ENCODE measurements around the gene MPZ. TPM values are rescaled to one million over a fixed set of nuclear protein-coding genes. Genes with fewer than 3 reads are reported as not detected.

MPZ gene
- total and polyA plus RNA-seq, 2 experiments from 2014 or later = 0.21 to 2.1 TPM

Other genes starting within 250 kb of the MPZ start
- gene ARHGAP30, start 240.1 kb downstream of the MPZ start, total RNA-seq = 0.52 and 0.80 TPM in 2 replicates
- gene ARHGAP30, start 240.1 kb downstream of the MPZ start, polyA plus RNA-seq = 1.4 and 1.7 TPM in 2 replicates
- gene NECTIN4, start 220.4 kb downstream of the MPZ start, total RNA-seq = 5.9 and 7.0 TPM in 2 replicates
- gene NECTIN4, start 220.4 kb downstream of the MPZ start, polyA plus RNA-seq = 8.5 and 12.7 TPM in 2 replicates
- 1.4 and 3.9 TPM in 2 replicates for gene KLHDC9, start 211.6 kb downstream of the MPZ start, total RNA-seq
- gene KLHDC9, start 211.6 kb downstream of the MPZ start, polyA plus RNA-seq = 4.5 and 7.4 TPM in 2 replicates
- gene PFDN2, start 191.9 kb downstream of the MPZ start, total RNA-seq = 47.6 and 63.1 TPM in 2 replicates
- gene PFDN2, start 191.9 kb downstream of the MPZ start, polyA plus RNA-seq = 84.6 and 93.2 TPM in 2 replicates
- gene NIT1, start 191.9 kb downstream of the MPZ start, total RNA-seq = 41.3 and 47.5 TPM in 2 replicates
- gene NIT1, start 191.9 kb downstream of the MPZ start, polyA plus RNA-seq = 48.9 and 50.4 TPM in 2 replicates
- 19.0 and 21.8 TPM in 2 replicates for gene DEDD, start 177.3 kb downstream of the MPZ start, total RNA-seq
- 24.3 and 27.1 TPM in 2 replicates for gene DEDD, start 177.3 kb downstream of the MPZ start, polyA plus RNA-seq
- 105 and 136 TPM in 2 replicates for gene UFC1, start 156.0 kb downstream of the MPZ start, total RNA-seq
- 119 and 128 TPM in 2 replicates for gene UFC1, start 156.0 kb downstream of the MPZ start, polyA plus RNA-seq
- gene USP21, start 150.5 kb downstream of the MPZ start, total RNA-seq = 5.5 and 7.7 TPM in 2 replicates
- 24.4 and 44.7 TPM in 2 replicates for gene USP21, start 150.5 kb downstream of the MPZ start, polyA plus RNA-seq
- gene PPOX, start 143.5 kb downstream of the MPZ start, total RNA-seq = 11.2 and 18.3 TPM in 2 replicates
- gene PPOX, start 143.5 kb downstream of the MPZ start, polyA plus RNA-seq = 30.7 and 31.6 TPM in 2 replicates
- gene B4GALT3, start 132.5 kb downstream of the MPZ start, total RNA-seq = 32.2 and 36.0 TPM in 2 replicates
- 48.1 and 56.9 TPM in 2 replicates for gene B4GALT3, start 132.5 kb downstream of the MPZ start, polyA plus RNA-seq
- 1.2 and 2.3 TPM in 2 replicates for gene ADAMTS4, start 110.9 kb downstream of the MPZ start, total RNA-seq
- gene ADAMTS4, start 110.9 kb downstream of the MPZ start, polyA plus RNA-seq = 4.4 and 6.1 TPM in 2 replicates
- 103 TPM in 2 replicates for gene NDUFS2, start 107.6 kb downstream of the MPZ start, total RNA-seq
- 163 and 177 TPM in 2 replicates for gene NDUFS2, start 107.6 kb downstream of the MPZ start, polyA plus RNA-seq
- 1.1 and 4.3 TPM in 2 replicates for gene FCER1G, start 94.7 kb downstream of the MPZ start, total RNA-seq
- 4.8 and 14.5 TPM in 2 replicates for gene FCER1G, start 94.7 kb downstream of the MPZ start, polyA plus RNA-seq
- 3,581 and 4,608 TPM in 2 replicates for gene APOA2, start 86.3 kb downstream of the MPZ start, total RNA-seq
- gene APOA2, start 86.3 kb downstream of the MPZ start, polyA plus RNA-seq = 5,258 and 8,089 TPM in 2 replicates
- 11.4 and 15.7 TPM in 2 replicates for gene TOMM40L, start 83.9 kb downstream of the MPZ start, total RNA-seq
- 14.5 and 15.7 TPM in 2 replicates for gene TOMM40L, start 83.9 kb downstream of the MPZ start, polyA plus RNA-seq
- gene NR1I3, start 71.8 kb downstream of the MPZ start, total RNA-seq = 2.6 and 4.1 TPM in 2 replicates
- gene NR1I3, start 71.8 kb downstream of the MPZ start, polyA plus RNA-seq = 3.9 and 8.1 TPM in 2 replicates
- gene PCP4L1, start 51.2 kb downstream of the MPZ start, total RNA-seq = 1.4 and 2.6 TPM in 2 replicates
- gene PCP4L1, start 51.2 kb downstream of the MPZ start, polyA plus RNA-seq = 1.4 and 1.7 TPM in 2 replicates
- 131 and 169 TPM in 2 replicates for gene SDHC, start 4.4 kb upstream of the MPZ start, total RNA-seq
- gene SDHC, start 4.4 kb upstream of the MPZ start, polyA plus RNA-seq = 291 and 358 TPM in 2 replicates
- gene CFAP126, start 57.9 kb upstream of the MPZ start, total RNA-seq = not detected in 2 replicates
- not detected in 2 replicates for gene CFAP126, start 57.9 kb upstream of the MPZ start, polyA plus RNA-seq
- gene FCGR2A, start 195.5 kb upstream of the MPZ start, total RNA-seq = 3.6 TPM in 2 replicates
- gene FCGR2A, start 195.5 kb upstream of the MPZ start, polyA plus RNA-seq = 0.64 and 1.0 TPM in 2 replicates
- gene HSPA6, start 214.6 kb upstream of the MPZ start, total RNA-seq = 0.50 and 1.1 TPM in 2 replicates
- 0.41 and 13.2 TPM in 2 replicates for gene HSPA6, start 214.6 kb upstream of the MPZ start, polyA plus RNA-seq
- 0.17 and 2.2 TPM in 2 replicates for gene FCGR3A, start 239.8 kb upstream of the MPZ start, total RNA-seq
- gene FCGR3A, start 239.8 kb upstream of the MPZ start, polyA plus RNA-seq = 0.31 and 0.80 TPM in 2 replicates